NCI-H774 (cell line): ENCODE measurements around the gene FKBP9.
"Not testable (repeated sequence)": the region's sequence is repeated elsewhere in the genome, so short reads cannot be mapped to it uniquely, and the experiment has no call there.

ENCODE experiments used
- DNase-seq: peaks from one replicate; lab custom pipeline; 2025; lab: John Stamatoyannopoulos, UW

Gene FKBP9

DNA sequence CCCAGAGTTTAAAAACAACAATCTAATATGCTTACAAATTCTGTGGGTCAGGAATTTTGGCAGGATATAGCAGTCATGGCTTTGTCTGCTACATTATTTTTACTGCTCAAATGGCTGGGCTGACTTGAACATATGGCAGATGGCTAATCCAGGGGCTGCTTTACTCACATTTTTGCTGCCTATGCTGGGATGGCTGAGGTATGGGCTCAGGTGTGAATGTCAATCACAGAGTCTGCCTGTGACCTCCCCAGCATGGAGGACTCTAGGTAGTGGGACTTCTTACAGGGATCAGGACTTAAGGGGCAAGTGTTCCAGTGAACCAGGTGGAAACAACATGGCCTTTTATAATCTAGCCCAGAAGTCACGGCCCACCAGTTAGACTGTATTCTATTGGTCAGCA, 4.4 kb upstream of the FKBP9 start:
- no peak for DNase-seq

DNA sequence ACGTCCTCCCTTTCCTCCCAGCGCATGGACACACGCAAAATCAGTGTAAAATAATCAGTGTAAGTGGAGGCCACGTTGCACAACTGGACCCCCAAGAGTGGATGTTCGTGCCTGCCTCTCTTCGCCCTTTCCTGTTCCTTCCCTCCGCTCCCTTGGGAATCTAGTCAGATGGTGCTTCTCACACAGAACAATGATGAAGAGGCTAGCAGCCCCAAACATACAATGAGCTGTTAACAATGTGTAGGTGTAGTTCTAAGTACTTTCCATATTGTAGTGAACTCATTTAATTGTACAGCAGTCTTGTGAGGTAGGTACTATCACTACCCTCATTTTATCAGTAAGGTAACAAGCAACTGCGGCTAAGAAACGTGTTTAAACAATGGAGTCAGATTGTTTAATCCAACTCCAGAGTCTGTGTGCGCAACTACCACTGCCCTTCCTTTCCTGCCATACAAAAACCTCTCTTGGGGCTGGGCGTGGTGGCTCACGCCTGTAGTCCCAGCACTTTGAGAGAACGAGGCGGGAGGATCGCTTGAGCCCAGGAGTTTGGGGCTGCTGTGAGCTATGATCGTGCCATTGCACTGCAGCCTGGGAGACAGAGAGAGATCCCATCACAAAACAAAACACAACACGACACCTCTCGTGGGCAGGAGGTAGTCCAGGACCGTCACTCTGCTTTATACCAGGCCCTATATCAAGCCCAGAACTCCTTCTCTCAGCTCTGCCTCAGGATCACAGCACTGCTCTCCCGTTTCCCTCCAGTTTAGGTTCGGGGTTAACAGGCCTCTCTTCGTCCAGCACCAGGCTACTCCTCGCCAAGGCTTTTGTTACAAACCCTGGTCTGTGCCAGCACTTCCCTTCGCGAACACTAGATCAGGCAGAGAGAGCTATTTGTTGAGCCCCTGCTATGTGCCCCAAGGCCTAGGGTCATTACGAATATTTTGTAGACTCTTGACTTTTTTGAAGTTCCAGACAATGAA, 1.1 kb downstream of the FKBP9 start:
- DNase-seq, result peak; percentile 39

DNA sequence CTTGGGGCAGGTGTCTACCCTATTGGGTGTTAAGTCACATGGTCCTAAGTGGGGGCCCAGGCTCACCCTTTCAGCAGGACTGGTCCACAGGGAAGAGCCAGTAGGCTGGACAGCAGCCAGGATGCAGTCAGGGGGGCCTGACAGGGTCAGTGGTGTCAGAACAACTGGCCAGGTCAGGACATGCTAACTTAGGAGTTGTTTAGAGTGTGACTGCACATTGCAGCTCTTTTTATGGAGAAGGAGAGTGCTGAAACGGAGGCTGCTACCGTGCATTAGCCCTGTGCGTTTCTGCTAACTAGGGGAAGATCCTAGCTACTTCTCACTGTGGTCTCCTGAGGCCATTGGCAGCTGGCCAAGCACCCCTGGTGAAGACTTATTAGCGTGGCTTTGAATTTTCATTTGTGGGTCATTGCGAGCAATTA, 6.7 kb downstream of the FKBP9 start:
- not testable (repeated sequence) for DNase-seq

DNA sequence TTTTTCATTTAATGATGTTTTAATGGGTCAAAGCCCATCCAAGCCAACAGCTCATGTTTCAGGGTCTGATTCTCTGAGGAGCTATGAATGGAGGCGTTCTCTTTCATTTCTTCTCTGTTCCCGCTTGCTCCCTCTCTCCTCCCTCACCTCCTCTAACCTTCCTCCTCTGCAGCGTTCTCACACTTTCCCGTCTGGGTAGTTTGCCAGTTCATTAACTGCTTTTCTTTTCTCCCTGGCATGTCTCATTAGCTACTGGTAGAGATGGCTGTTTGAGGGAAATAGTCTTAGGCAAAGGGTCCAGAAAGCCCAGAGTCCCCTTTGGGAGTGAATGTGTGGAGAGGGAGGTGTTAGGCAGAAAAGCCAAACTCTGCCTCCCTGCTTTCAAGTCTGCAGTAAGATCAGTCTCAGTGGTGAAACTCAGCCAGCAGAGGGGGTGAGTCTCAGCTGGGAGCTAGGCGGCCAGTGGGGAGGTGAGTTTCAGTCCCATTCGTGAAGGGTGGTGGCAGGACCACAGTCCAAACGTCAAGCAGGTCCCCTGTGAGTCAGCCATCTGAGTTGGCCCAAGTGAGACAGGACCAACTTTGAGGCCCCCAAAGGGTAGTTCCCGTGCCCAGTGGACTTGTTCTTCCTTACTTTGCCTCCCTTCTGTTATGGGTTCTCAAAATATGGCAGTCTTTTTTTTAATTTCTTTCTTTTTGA, 7.4 kb downstream of the FKBP9 start:
- not testable (repeated sequence) for DNase-seq

DNA sequence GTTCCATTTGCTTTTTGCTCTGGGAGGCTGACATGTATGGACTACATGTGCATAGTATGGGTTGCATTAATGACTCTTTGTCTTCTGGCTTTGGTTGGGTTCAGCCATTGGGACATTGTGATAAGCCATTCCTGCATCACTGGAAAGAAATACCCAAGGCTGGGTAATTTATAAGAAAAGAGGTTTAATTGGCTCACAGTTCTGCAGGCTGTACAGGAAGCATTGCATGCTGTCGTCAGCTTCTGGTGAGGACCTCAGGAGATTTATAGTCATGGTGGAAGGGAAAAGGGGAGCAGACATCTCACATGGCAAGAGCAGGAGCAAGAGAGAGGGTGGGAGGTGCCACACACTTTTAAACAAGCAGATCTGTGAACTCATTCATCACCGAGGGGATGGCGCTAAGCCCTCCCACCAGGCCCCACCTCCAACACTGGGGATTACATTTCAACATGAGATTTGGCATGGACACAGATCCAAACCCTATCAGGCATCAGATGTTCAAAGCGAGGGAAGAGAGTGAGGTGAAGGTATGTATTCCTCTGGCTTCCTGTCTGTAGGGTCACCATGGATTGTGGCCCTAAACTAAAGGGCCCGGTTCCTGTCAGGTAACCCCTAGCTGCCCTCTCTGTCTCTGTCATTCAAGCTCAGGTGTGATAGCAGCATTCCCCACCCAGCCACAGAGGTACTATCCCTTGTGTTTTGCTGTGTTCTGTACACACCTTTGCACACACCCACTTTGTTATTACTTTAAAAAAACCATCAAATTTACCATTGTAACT, 9.4 kb downstream of the FKBP9 start:
- DNase-seq, result not testable (repeated sequence)

DNA sequence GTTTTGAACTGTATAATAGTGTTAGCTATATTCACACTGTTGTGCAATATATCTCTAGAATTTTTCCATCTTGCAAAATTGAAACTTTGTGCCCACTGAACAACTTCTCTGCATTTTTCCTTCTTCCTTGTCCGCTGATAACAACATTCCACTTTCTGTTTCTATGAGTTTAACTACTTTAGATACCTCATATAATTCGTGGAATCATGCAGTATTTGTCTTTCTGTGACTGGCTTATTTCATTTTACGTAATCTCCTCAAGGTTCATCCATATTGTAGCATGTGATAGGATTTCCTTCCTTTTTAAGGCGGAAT, 10.0 kb downstream of the FKBP9 start:
- DNase-seq, result not testable (repeated sequence)

DNA sequence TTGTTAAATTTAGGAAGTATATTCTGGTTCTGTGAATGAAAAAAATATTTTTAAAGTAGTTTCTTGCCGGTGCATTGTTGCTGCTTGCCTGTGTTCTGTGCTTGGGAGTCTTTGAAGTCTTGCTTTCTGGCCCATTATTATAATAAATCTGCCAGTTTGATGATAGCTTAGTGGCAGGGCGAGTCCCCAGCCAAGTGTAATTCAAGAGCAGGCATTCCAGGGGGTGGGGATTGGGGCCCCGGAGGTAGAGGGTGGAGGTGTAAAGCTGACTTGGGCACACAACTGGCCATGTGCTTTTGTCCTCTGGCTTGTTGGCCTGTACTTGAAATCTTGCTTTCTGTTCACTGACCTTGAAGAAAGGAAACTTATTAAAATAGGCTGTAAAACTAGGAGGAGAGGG, 14.7 kb downstream of the FKBP9 start:
- DNase-seq, result not testable (repeated sequence)

DNA sequence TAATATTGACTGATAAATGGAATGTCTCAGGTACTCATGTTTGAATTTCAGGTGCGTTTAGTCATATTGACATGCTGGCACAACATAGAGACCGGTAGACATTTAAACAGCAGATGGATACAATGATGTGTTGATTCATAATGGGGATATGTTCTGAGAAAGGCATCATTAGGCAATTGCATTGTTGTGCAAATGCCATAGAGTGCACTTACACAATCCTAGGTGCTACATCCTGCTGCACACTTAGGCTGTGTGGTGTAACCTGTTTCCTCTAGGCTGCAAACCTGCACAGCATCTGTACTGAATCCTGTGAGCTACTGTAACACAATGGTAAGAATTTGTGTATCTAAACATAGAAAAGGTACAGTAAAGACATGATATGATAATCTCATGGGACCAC, 19.9 kb downstream of the FKBP9 start:
- DNase-seq, result peak; percentile 31

DNA sequence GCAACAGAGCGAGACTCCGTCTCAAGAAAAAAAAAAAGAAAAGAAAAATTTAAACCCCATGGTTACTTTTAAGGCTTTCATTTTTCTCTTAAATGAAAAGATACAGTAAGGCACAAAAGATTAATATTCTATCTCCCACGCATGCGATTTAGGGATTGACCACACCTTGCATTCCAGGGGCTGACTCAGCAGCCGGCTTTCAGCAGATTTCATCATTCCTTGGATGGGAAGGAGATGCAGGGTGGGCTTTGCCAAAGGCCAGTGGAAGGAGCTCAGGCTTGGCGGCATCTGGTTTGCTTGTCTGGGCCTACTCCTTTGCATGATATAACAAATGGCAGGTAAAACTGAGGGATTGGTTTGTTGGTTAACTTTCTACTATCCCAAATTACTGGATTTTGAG, 22.0 kb downstream of the FKBP9 start:
- DNase-seq, result not testable (repeated sequence)

DNA sequence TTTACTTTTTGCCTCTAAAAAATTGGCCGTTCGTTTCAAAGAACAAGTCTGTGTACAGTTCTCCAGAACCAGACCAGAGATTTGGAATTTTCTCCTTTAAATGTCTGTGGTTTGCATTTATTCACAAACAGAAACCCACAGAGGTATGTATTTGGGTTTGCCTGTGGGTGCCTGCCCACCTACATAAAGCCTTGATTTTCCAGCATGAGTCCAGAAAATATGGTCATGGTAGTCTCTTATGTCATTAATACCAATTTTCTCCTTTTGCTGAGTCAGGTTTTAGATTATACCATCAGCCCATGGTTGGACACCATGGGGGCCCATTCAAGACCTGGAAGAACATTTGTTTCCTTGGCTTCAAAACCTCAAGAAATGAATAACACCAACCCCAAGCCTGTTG, 22.7 kb downstream of the FKBP9 start:
- DNase-seq, result not testable (repeated sequence)

DNA sequence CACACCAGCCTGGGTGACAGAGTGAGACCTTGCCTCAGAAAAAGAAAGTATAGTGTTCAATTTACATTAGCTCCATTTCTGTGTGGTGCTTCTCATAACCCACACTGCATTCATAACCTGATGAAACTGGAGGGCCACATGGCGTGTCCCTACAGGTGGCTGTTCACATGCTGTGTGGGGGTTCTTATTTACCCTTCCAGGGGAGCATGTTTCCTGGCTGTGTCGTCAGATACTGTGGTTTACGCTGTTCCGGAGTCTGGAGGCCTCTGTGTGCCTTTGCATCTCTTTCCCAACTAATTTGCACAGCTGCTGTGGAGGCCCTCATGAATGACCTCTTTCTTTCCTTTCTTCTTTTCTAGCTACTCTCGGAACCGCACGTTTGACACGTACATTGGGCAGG, 30.9 kb downstream of the FKBP9 start:
- DNase-seq, result peak; percentile 89

DNA sequence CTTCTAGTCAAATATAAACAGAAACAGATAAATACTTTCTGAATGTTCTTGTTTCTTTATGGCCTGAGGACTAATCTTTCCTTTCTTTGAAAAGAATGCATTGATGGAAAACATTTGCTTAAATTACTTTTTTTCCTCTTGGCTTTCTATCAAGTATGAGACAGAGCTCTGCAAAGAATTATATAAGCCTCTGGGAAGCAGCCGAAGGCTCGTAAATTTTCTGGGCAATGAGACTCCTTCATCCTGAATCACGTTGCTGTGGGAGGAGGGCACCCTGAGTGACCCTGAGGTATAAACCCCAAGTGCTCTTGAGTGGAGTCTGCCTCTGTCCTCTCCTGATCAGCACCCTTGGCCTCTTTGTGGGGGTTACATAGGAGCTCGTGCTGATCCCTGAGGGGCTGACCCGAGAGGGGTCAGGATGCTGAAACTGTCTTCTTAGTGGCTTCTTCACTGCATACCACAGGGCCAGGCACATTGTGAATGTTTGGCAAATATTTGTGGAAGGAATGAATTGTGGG, 33.9 kb downstream of the FKBP9 start:
- not testable (repeated sequence) for DNase-seq

DNA sequence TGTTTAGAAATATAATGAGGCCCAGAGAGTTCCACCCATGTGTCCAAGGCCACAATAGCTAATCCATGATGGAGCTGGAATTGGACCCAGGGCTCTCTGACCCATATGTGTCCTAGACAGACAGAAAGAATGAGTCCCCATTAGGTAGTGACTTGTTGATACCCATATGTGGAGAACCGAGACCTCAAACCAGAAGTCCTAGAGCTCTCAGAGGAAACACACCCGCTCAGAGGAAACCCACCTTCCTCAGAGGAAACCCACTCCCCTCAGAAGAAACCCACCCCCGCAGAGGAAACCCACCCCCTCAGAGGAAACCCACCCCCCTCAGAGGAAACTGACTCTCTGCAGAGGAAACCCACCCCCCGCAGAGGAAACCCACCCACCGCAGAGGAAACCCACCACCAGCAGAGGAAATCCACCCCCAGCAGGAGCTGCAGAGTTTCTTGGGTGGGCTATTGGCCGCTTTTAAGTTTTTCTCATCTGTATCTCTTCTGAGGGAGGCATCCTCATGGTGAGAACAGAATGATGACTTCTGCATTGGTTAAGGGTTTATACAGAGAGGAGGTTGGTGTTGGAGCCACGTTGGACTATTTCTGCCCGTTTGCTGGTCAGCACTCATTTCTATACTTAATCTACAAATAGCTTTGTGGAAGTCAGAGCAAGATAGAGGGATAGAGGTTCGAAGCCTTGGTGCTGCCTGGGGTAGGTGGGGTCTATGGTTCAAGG, 34.9 kb downstream of the FKBP9 start:
- not testable (repeated sequence) for DNase-seq

DNA sequence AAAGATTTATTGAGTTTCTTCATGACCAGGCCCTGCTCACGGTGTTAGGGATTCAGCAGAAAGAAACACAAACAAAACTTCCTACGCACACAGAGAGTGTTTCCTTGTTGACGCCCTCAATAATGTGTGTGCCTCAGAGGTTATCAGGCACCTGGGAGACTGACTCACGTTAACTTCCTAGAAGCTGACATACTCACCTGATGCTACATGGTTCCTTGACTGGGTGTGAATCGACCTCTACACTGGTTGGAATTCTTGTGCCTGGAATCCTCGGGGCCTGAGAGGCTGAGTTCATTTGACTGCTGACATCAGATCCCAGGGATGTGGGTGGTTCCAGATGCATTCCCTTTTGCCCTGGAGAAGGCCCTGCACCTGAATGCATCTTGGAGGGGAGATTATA, 35.5 kb downstream of the FKBP9 start:
- DNase-seq, result not testable (repeated sequence)

DNA sequence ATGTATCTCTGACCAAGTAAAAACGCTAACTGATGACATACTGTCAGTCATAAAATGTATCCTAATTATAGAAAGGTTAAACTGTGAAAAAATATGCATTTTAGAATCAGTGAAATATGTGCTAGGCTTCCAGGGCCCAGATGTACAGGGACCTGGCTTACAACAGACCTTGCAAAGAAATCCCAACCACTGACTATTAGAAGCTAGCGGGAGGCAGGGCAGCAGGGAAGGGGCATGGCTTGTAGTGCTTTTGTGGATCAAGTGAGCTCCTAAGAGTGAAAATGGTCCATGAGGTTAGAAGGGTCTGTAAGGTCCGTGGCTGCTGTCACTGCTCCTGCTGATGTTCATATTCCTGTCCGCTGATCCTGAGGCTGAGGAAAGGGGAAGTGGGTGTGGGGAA, 40.7 kb downstream of the FKBP9 start:
- DNase-seq, result not testable (repeated sequence)

DNA sequence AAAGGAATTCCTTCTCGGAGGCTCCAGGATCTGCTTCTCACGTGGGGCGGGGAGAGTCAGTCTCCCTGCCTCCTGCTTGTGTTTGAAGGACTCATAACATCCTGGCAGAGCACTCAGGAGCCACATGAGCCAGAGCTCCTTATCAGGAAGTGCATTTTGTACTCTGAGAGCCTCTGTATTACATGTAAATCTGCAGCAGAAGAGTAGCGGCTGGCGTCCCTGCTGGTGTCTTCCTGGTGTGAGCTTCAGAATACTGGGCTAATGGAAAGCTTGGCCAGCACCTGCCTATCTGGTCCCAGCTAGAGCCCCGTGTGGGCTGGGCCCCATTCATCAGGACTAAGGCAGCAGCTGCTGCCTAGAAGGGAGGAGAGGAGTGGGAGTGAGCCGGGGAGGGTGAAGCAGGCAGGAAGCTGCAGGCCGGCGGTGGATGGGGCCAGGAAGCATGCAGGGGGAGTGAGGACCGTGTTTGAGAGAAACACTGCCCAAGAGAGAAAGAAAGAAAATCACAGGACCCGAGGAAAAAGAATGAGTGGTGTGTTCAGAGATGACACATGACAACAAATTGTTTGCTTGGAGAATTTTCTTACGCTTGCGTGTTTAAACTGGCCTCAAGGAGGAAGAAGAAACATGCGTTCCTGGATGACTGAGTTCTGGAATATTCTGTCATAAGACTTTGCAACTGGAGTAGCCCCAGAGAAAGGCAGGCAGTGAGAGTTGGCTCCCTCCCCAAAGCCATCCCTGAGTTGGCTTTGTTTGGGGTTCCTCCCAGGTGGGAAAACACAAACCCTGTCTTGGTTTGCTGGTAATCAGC, 41.3 kb downstream of the FKBP9 start:
- DNase-seq, result peak; percentile 33

DNA sequence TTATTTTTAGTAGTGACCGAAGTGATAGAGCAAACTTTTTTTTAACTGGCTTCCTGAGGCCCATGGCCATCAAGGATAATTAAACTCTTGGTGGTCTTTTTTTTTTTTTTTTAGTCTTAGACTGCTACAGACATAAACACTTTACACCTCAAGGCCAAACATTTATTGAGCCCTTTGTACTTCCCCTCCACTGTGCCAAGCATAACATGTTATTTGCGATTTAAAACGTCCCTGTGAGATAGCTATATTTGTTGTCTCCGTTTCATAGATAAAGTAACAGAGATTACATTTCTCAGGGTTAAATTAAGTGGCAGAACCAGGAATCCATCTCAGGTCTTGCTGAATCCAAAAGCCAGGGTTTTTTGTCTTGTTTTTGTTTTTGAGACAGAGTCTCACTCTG, 42.1 kb downstream of the FKBP9 start:
- not testable (repeated sequence) for DNase-seq

DNA sequence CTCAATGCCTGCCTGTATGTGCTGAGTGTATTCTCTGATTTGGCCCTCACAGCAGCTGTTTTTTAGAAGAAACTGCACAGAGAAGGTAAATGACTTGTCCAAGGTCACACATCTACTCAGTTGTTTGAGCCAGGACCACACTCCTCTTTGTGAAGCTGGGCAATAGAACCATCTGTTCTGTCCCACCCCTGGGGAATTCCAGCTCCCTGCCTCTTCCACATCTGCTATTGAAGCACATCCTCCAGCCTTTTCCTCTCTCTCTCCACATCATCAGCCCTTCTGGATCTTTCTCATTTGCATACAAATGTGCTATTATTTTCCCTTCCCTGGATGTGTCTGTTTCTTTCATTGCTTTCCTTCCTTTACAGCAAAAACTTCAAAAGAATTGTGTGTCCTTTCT, 45.9 kb downstream of the FKBP9 start:
- DNase-seq, result not testable (repeated sequence)

DNA sequence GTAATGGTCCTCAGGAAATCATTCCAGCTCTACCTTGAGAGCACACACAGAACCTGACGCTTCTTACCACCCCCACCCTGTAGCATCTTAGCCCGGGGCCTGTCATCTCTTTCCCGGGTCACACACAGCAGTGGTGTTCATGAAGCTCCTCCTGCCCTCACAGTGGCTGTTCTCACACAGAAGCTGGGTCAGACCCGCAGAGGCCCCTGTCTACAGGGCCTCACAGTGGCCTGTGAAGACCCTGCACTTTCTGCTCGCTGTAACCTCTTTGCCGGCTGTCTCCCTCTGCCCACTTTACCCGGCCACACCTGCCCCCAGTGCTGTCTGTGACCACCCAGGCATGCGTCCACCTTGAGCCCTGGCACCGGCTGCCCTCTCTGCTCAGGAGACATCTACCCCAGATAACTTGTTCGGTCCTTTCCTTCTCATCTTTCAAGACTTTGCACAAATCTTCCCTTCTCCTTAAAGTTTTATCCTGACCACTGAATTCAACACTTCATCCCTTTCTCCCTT, 46.9 kb downstream of the FKBP9 start:
- not testable (repeated sequence) for DNase-seq

DNA sequence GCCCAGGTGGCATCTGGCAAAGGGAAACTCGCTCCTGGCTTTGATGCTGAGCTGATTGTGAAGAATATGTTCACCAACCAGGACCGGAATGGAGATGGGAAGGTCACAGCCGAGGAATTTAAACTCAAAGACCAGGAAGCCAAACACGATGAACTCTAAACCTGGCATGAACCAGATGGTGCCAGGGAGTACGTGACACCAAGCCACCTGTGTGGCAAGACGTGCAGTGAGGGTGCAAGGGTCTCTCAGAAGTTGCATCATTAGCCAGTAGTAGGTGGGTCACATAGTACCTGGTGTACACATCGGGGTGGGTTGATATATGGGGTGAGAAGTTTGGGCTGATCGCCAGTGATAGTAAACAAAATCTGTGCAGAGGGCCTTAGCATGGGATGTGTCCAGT, 48.0 kb downstream of the FKBP9 start:
- DNase-seq, result not testable (repeated sequence)
